ENCODE results near the gene CAMK1D. TPM values are rescaled to one million over a fixed set of nuclear protein-coding genes. Genes with fewer than 3 reads are reported as not detected.

CAMK1D gene
- total and polyA plus RNA-seq, 2 of the 4 experiments (the other 2 are of a cell fraction) = 5.0 to 5.3 TPM

GRCh38 chr10:12799144-12799543 lies 449.8 kb downstream of the CAMK1D start:
- BruUV-seq (replicated peaks) = no TSS peak
- in situ Hi-C loops (cut with MboI; ENCODE audit: low sequenced_read_pairs) = no loop called here
- H3K27ac ChIP-seq (ENCODE audit: insufficient read depth, low read length) = no peak overlapping the region
- no peak overlapping the region for H3K9ac ChIP-seq (ENCODE audit: low read depth, low read length)
- no peaks in the 10 kb centered on the region for H3K79me1 ChIP-seq (ENCODE audit: low read depth in 1 of 2, low read length in 2 of 2)
- ATAC-seq (ENCODE audit: low read depth) = no peak
- no peaks in the 10 kb centered on the region for H3K36me3 ChIP-seq (ENCODE audit: control insufficient read depth, insufficient read depth, low read length)
- no peaks in the 10 kb centered on the region for H3K9me1 ChIP-seq (ENCODE audit: insufficient read depth, low read length)
- no peak overlapping the region for H3K56ac ChIP-seq (ENCODE audit: extremely low read depth, insufficient read depth, low read length)
- no peak overlapping the region for H2AK9ac ChIP-seq (replicated peaks; ENCODE audit: low read depth, low read length, poor library complexity)
- no peak overlapping the region for H3K4me2 ChIP-seq (ENCODE audit: low read depth, low read length)
- peaks cover 3% of the 10 kb centered on the region; the same call in 1 of the 2 replicates for H3K27me3 ChIP-seq (ENCODE audit: control insufficient read depth, insufficient read depth, low read length)
- no peak overlapping the region for H2AK5ac ChIP-seq (ENCODE audit: low read depth, low read length)
- TF ChIP-seq RAD21 (IDR thresholded peaks at IDR 0.05; ENCODE audit: low read length) (no peak), BHLHE40 (IDR thresholded peaks at IDR 0.05; ENCODE audit: low read depth, low read length) (no peak), POLR2A (IDR thresholded peaks at IDR 0.05; ENCODE audit: low read depth, low read length) (no peak)
- POLR2A ChIA-PET (ENCODE audit: unreplicated experiment) = no interaction called here
- DNase-seq = no peak
- H2BK5ac ChIP-seq (ENCODE audit: low read depth, low read length, poor library complexity, severe bottlenecking) = no peak overlapping the region
- no peak overlapping the region for H2AFZ ChIP-seq (replicated peaks; ENCODE audit: low read length, poor library complexity)
- H4K5ac ChIP-seq (ENCODE audit: low read depth, low read length) = no peak overlapping the region
- no peak overlapping the region for H2BK15ac ChIP-seq (ENCODE audit: low read depth, low read length)
- H2BK20ac ChIP-seq (ENCODE audit: low read depth, low read length) = no peak overlapping the region
- H3K9me3 ChIP-seq (ENCODE audit: control insufficient read depth, insufficient read depth, low read length) = no peaks in the 10 kb centered on the region; the same call in 1 of the 2 replicates
- no peak overlapping the region for H3K4ac ChIP-seq (ENCODE audit: low read depth, low read length)
- no peak overlapping the region for H2BK120ac ChIP-seq (ENCODE audit: low read depth, low read length)
- no peak overlapping the region for H3K4me3 ChIP-seq (ENCODE audit: insufficient read depth, low read depth, low read length)
- peaks cover 2% of the 10 kb centered on the region; the same call in 1 of the 2 replicates for H3K4me1 ChIP-seq (ENCODE audit: control insufficient read depth, insufficient read depth, low read length)
- no peak overlapping the region for H3K23ac ChIP-seq (ENCODE audit: low read depth, low read length)
- no peak overlapping the region for H4K8ac ChIP-seq (ENCODE audit: low read depth in 2 of 2, low read length in 2 of 2)
- H4K91ac ChIP-seq (ENCODE audit: insufficient read depth, low read depth, low read length) = no peak overlapping the region
- WGBS, 2 experiments (ENCODE audit: extremely low coverage in 2 of 2, insufficient read length in 1 of 2) = 89% methylated on average over 11 of the region's 12 CpGs; no CpG with 5 or more reads in 1 of the 2 experiments
- intact Hi-C loops (cut with micrococcal nuclease) = no loop called here
- no peaks in the 10 kb centered on the region for H4K20me1 ChIP-seq (ENCODE audit: insufficient read depth, low read length)
- dilution Hi-C loops (cut with HindIII; ENCODE audit: low sequenced_read_pairs, unreplicated experiment) = no loop called here
- no peak overlapping the region for H3K18ac ChIP-seq (ENCODE audit: low read depth, low read length)
- no peak overlapping the region for H3K14ac ChIP-seq (replicated peaks; ENCODE audit: low read depth, low read length)
- CTCF ChIA-PET = no interaction called here

Measured in IMR-90 (cell line).